ENCODE data around the gene ACOX2. TPM values are rescaled to one million over a fixed set of nuclear protein-coding genes. Genes with fewer than 3 reads are reported as not detected.
"Not testable (repeated sequence)": the region's sequence is repeated elsewhere in the genome, so short reads cannot be mapped to it uniquely, and the experiment has no call there.

The ACOX2 gene
- total RNA-seq, 1 donor from 2014 or later: 32.6 TPM

DNA sequence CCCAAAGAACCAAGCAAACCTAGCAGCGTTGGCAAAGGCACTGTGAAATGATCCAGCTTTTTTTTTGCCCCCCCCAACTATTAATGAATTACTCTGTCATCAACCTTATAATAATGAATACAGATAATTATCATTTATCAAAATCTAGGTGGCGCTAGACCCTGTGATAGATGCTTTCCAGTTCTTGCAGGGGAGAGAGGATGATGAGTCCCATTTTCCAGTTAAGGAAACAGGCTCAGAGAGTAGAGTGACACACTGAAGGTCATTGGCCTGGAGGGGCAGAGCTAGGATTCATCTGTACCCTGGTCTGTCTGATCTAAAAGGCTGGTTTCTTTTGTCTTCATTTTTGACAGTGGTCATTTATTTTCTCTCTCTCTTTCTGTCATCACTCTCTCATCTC is 5.0 kb downstream of the ACOX2 start:
- no peak overlapping the region for H3K4me3 ChIP-seq
- H3K4me1 ChIP-seq: peaks cover 0 to 7% of the 10 kb centered on the region in 2 donors
- TF ChIP-seq, protein P1, sequence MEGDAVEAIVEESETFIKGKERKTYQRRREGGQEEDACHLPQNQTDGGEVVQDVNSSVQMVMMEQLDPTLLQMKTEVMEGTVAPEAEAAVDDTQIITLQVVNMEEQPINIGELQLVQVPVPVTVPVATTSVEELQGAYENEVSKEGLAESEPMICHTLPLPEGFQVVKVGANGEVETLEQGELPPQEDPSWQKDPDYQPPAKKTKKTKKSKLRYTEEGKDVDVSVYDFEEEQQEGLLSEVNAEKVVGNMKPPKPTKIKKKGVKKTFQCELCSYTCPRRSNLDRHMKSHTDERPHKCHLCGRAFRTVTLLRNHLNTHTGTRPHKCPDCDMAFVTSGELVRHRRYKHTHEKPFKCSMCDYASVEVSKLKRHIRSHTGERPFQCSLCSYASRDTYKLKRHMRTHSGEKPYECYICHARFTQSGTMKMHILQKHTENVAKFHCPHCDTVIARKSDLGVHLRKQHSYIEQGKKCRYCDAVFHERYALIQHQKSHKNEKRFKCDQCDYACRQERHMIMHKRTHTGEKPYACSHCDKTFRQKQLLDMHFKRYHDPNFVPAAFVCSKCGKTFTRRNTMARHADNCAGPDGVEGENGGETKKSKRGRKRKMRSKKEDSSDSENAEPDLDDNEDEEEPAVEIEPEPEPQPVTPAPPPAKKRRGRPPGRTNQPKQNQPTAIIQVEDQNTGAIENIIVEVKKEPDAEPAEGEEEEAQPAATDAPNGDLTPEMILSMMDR (IDR thresholded peaks at IDR 0.05): no peak
- DNase-seq (ENCODE audit: low spot score in 2 of 2): no peak
- no peaks in the 10 kb centered on the region for H3K9me3 ChIP-seq
- peaks cover 5 to 53% of the 10 kb centered on the region in 2 donors for H3K36me3 ChIP-seq
- no peaks in the 10 kb centered on the region for H3K27me3 ChIP-seq
- intact Hi-C loops (cut with DNase I): loop anchor here (1.0 to 5.0 kb wide), 3 partner anchors 39 to 210 kb away; partner anchors contain the start of gene KCTD6
- H3K27ac ChIP-seq: no peak overlapping the region

DNA sequence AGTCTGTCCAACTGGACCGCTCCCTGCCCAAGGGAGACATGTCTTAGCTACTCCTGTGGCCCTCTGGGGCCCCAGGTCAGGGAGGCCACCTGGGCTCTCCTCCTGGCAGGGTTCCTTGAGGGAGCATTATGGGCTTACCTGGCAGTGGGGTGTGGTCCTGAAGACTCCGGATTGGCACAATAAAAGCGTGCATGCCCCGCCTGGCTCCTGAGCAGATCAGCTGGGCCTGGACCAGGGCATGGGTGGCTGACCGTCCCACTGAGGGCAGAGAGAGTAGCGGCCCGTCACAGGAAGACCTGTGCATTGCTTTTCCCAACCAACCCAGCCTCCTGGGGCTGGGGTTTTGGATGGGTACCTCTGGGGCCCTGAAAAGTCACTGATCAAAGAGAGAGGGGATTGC is 5.4 kb downstream of the ACOX2 start:
- Histone ChIP-seq H3K4me1 (peaks cover 0 to 5% of the 10 kb centered on the region in 2 donors), H3K36me3 (peaks cover 5 to 55% of the 10 kb centered on the region in 2 donors), H3K27ac (no peak overlapping the region), H3K4me3 (no peak overlapping the region), H3K27me3 (no peaks in the 10 kb centered on the region), H3K9me3 (no peaks in the 10 kb centered on the region)
- no peak for DNase-seq (ENCODE audit: low spot score in 2 of 2)
- TF ChIP-seq, protein P1 (IDR thresholded peaks at IDR 0.05): no peak
- intact Hi-C loops (cut with DNase I): loop anchor here (5.0 kb wide), 1 partner anchor 209 kb away; no protein-coding TSS in a partner anchor

DNA sequence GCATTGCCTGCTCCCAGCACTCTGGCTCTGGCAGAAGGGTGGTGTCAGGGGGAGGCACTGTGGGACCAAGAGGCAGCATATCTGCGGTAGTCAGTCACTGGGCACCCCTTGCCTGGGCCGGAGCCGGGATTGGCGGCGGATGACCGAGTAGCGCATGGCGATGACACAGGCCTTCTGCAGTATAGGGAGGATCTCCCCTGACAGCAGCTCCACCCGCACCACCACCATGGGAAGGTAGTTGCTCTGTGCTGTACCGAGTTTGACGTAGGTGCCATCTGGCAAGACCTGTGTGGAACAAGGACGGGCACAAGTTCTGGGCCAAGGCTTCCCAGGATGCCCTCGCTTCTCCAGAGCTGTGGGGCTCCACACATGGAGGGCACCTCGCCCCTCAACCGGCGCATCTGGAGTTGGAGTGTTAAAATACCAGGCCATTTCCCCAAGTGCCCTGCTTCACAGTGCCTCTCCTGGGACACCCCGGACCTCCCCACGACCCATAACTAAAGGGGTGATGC is 6.6 kb downstream of the ACOX2 start:
- Histone ChIP-seq H3K27me3 (no peaks in the 10 kb centered on the region), H3K27ac (no peak overlapping the region), H3K4me3 (no peak overlapping the region), H3K36me3 (peaks cover 5 to 61% of the 10 kb centered on the region in 2 donors), H3K9me3 (no peaks in the 10 kb centered on the region), H3K4me1 (no peaks in the 10 kb centered on the region)
- TF ChIP-seq, protein P1 (IDR thresholded peaks at IDR 0.05): no peak
- DNase-seq (ENCODE audit: low spot score in 2 of 2): no peak
- intact Hi-C loops (cut with DNase I): loop anchor here (5.0 kb wide), 1 partner anchor 208 kb away; no protein-coding TSS in a partner anchor

DNA sequence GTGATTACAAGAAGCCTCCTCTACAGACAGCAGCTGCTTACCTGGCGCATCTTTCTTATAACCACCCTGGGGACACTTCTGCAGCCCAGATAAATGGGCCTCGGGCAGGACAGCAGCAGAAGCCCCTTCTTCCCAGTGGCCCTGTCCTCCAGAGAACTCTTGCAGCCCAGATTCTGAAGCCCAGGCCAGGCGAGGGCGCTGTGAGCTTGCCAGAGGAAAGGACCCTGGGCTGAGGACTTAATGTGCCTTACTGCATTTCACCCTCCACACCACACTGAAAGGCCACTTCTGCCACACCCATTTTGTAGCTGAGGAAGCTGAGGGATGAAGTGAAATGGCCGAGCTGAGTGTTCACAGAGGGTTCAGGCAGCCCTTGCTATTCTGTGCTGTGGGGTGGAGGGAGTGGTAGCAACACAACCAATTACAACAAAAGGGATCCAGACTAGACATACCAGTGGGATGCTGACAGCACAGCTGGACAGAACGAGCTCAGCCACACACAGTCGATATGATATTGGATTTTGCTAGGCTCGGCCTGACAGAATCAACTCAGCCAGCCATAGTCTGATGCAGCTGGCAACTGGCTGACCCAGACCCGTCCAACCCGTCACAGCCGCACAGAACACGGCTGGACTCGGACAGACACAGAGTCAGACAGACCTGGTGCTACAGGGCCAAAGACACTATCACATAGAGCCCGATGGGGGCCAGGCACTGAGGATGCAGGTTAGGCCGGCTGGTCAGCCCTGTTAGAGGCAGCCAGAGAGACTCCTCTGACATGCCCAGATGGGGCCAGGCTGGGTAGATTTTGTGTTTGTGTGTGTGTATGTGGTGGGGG is 7.3 kb downstream of the ACOX2 start:
- Histone ChIP-seq H3K4me1 (no peaks in the 10 kb centered on the region), H3K27ac (no peak overlapping the region), H3K4me3 (no peak overlapping the region), H3K9me3 (no peaks in the 10 kb centered on the region), H3K27me3 (no peaks in the 10 kb centered on the region), H3K36me3 (peaks cover 9 to 65% of the 10 kb centered on the region in 2 donors)
- TF ChIP-seq, protein P1 (IDR thresholded peaks at IDR 0.05): no peak
- no peak for DNase-seq (ENCODE audit: low spot score in 2 of 2)
- intact Hi-C loops (cut with DNase I): loop anchor here (5.0 kb wide), 1 partner anchor 207 kb away; no protein-coding TSS in a partner anchor

DNA sequence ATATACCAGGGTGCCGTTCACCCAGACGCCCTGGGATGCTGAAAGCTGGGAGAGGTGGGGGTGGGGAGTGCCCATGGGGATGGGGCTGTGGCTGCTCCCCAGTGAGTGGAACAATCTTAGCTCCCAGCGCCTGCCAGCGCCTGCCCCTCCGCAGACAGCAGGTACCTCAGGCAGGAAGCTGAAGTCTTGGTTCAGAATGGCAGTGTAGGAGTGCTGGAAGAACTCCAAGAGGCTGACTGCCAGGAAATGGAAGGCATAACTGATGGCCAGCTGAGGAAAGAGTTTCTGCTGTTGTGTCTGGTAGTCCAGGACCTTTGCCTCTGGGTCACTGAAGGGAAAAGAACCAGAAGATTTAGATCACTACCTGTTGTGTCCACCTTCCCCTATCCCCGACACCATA is 8.4 kb downstream of the ACOX2 start:
- Histone ChIP-seq H3K4me3 (no peak overlapping the region), H3K27ac (no peak overlapping the region), H3K9me3 (no peaks in the 10 kb centered on the region), H3K36me3 (peaks cover 4 to 63% of the 10 kb centered on the region in 2 donors), H3K4me1 (no peaks in the 10 kb centered on the region), H3K27me3 (no peaks in the 10 kb centered on the region)
- DNase-seq (ENCODE audit: low spot score in 2 of 2): no peak
- intact Hi-C loops (cut with DNase I): no loop called here
- TF ChIP-seq, protein P1 (IDR thresholded peaks at IDR 0.05): no peak

DNA sequence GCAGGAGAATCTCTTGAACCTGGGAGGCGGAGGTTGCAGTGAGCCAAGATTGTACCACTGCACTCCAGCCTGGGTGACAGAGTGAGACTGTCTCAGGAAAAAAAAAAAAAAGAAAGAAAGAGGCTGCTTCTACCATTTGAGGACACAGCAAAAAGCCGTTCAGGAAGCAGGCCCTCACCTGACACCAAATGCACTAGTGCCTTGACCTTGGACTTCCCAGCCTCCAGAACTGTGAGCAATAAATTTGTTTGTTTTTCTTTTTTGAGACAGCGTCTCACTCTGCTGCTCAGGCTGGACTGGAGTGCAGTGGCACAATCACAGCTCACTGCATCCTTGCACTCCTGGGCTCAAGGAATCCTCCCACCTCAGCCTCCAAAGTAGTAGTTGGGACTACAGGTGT is 9.6 kb downstream of the ACOX2 start:
- intact Hi-C loops (cut with DNase I); H3K4me1 ChIP-seq; DNase-seq (ENCODE audit: low spot score in 2 of 2); H3K27me3 ChIP-seq; H3K27ac ChIP-seq; H3K4me3 ChIP-seq; H3K9me3 ChIP-seq: not testable (repeated sequence)
- peaks cover 10 to 69% of the 10 kb centered on the region in 2 donors for H3K36me3 ChIP-seq
